OCI-LY7 (cell line): ENCODE results near the gene NUP93. TPM values are rescaled to one million over a fixed set of nuclear protein-coding genes. Genes with fewer than 3 reads are reported as not detected.

ENCODE experiments used
- BruUV-seq: library from RNA; stranded (reverse); fragments of 400-500 nt; replicated peaks from 2 replicates; lab custom pipeline; 2021; lab: Mats Ljungman, UMichigan
- CTCF ChIA-PET: fragments of 300-600 bp; sonication (Branson Sonifier 250); formaldehyde crosslinking; loops from one replicate; lab custom pipeline; 2022; ENCODE audit warnings: antibody characterized with exemption; ENCODE audit not compliant: unreplicated experiment; lab: Charles Lee
- POLR2A ChIA-PET: fragments of 300-600 bp; sonication (Branson Sonifier 250); formaldehyde crosslinking; loops from one replicate; lab custom pipeline; 2022; ENCODE audit warnings: antibody characterized with exemption; lab: Charles Lee
- DNase-seq: peaks from one replicate; pipeline ENCODE4 v3.0.0-alpha.2; 2015; ENCODE audit warnings: low spot score
- H2AFZ ChIP-seq: fragments of 200-600 bp; sonication (generic), shearing (Covaris generic); 2 replicates; pipeline ENCODE4 v1.6.1; 2014; ENCODE audit warnings: mild to moderate bottlenecking, antibody characterized with exemption, low read length, moderate library complexity
- H3K27ac ChIP-seq: fragments of 200-600 bp; sonication (generic); 2 replicates; pipeline ENCODE4 v1.5.1; 2014; ENCODE audit warnings: mixed run types, low read depth, mild to moderate bottlenecking, moderate library complexity, low read length, inconsistent platforms; ENCODE audit not compliant: poor library complexity, severe bottlenecking
- H3K36me3 ChIP-seq: fragments of 200-600 bp; sonication (generic); 2 replicates; pipeline ENCODE4 v1.6.1; 2014; ENCODE audit warnings: mild to moderate bottlenecking, antibody characterized with exemption, low read length, moderate library complexity, mixed read lengths; ENCODE audit not compliant: insufficient read depth
- H3K4me1 ChIP-seq: fragments of 200-600 bp; sonication (generic); 2 replicates; pipeline ENCODE4 v1.5.1; 2014; ENCODE audit warnings: mild to moderate bottlenecking, low read length; ENCODE audit not compliant: insufficient read depth, poor library complexity, severe bottlenecking
- H3K4me2 ChIP-seq: fragments of 200-600 bp; sonication (generic); 2 replicates; pipeline ENCODE4 v1.6.1; 2014; ENCODE audit warnings: mild to moderate bottlenecking, low read length
- H3K4me3 ChIP-seq: fragments of 200-600 bp; sonication (generic); 2 replicates; pipeline ENCODE4 v1.5.1; 2014; ENCODE audit warnings: mild to moderate bottlenecking, low read depth, low read length; ENCODE audit not compliant: poor library complexity, severe bottlenecking
- H3K79me2 ChIP-seq: fragments of 200-600 bp; sonication (generic); 2 replicates; pipeline ENCODE4 v1.6.1; 2016; ENCODE audit warnings: low read depth, mild to moderate bottlenecking, low read length, moderate library complexity, mixed read lengths; ENCODE audit not compliant: insufficient read depth
- H3K9me2 ChIP-seq: fragments of 200-600 bp; sonication (generic); 2 replicates; pipeline ENCODE4 v1.6.1; 2016; ENCODE audit warnings: mild to moderate bottlenecking, low read length, mixed read lengths; ENCODE audit not compliant: insufficient read depth
- H3K9me3 ChIP-seq: fragments of 200-600 bp; sonication (generic); 2 replicates; pipeline ENCODE4 v1.6.1; 2014; ENCODE audit warnings: mild to moderate bottlenecking, mixed run types, low read length, mixed read lengths
- H4K20me1 ChIP-seq: fragments of 200-600 bp; sonication (generic); 2 replicates; pipeline ENCODE4 v1.6.1; 2014; ENCODE audit warnings: mild to moderate bottlenecking, antibody characterized with exemption, low read length, moderate library complexity, mixed read lengths; ENCODE audit not compliant: insufficient read depth
- EZH2phosphoT487 ChIP-seq: fragments of 200-600 bp; sonication (generic); IDR thresholded peaks from 2 replicates; pipeline ENCODE4 v1.6.1; 2018; ENCODE audit warnings: low read depth, borderline replicate concordance, mild to moderate bottlenecking, mixed run types, antibody characterized with exemption, low read length, moderate library complexity, mixed read lengths
- intact Hi-C: fragments of 100-400 bp; cut with micrococcal nuclease; formaldehyde crosslinking; loops from one replicate; pipeline ENCODE4 v1.10.0; 2022; ENCODE audit not compliant: unreplicated experiment
- total RNA-seq, 2 experiments: library from RNA; depleted of rRNA in 1 of 2; stranded (reverse); fragments of >200 nt in 1 of 2; shearing (Covaris generic) in 1 of 2; gene quantifications; 2 replicates each; pipeline ENCODE4 v1.2.3, GENCODE V29; 2014 to 2022
- TF ChIP-seq, protein P1 (sequence below): fragments of 200-600 bp; sonication (generic); conservative IDR thresholded peaks from 2 replicates; pipeline ENCODE4 v1.5.1; 2014; ENCODE audit warnings: mild to moderate bottlenecking, antibody characterized with exemption, low read length, moderate library complexity, mixed read lengths

The NUP93 gene
- total RNA-seq, 2 experiments from 2014 or later, result 119 to 183 TPM

DNA sequence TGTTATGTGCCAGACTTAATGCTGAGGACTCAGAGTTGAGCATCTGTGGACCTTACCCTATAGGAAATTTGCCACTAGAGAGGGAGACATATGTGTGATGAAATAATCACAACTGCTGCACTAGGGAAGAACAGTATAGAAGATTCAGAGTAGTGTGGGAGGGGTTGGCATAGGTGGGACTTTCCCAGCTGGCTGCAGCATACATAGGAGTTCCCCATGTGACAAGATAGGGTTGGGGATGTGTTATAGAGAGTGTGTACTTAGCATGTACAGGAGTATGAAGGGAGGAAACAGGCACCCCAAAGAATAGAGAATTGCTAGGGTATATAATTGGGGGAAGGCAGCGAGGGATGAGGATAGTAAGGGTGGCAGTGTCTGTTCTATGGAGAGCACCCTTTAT, 2.9 kb downstream of the NUP93 start:
- H3K4me3 ChIP-seq, result peak overlapping the region; percentile 92
- no peak overlapping the region for H3K27ac ChIP-seq
- no peaks in the 10 kb centered on the region; the same call in 1 of the 2 replicates for H3K9me3 ChIP-seq
- CTCF ChIA-PET, result interaction anchor here (0.6 kb wide), 1 partner anchor 77 kb away, joined by 3 read pairs; no protein-coding TSS in a partner anchor
- peaks cover 13% of the 10 kb centered on the region; the same call in 1 of the 2 replicates for H4K20me1 ChIP-seq
- DNase-seq, result no peak
- H3K4me2 ChIP-seq, result peak overlapping the region; percentile 81
- no TSS peak for BruUV-seq
- H3K4me1 ChIP-seq, result peaks cover 60% of the 10 kb centered on the region
- intact Hi-C loops, result no loop called here
- POLR2A ChIA-PET, result interaction anchor here (0.6 kb wide), 1 partner anchor 23 kb away, joined by 4 read pairs; no protein-coding TSS in a partner anchor
- no peak overlapping the region for H2AFZ ChIP-seq
- TF ChIP-seq, protein P1, sequence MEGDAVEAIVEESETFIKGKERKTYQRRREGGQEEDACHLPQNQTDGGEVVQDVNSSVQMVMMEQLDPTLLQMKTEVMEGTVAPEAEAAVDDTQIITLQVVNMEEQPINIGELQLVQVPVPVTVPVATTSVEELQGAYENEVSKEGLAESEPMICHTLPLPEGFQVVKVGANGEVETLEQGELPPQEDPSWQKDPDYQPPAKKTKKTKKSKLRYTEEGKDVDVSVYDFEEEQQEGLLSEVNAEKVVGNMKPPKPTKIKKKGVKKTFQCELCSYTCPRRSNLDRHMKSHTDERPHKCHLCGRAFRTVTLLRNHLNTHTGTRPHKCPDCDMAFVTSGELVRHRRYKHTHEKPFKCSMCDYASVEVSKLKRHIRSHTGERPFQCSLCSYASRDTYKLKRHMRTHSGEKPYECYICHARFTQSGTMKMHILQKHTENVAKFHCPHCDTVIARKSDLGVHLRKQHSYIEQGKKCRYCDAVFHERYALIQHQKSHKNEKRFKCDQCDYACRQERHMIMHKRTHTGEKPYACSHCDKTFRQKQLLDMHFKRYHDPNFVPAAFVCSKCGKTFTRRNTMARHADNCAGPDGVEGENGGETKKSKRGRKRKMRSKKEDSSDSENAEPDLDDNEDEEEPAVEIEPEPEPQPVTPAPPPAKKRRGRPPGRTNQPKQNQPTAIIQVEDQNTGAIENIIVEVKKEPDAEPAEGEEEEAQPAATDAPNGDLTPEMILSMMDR, result no peak
- no peak for TF ChIP-seq EZH2phosphoT487
- peaks cover 78% of the 10 kb centered on the region for H3K79me2 ChIP-seq
- H3K9me2 ChIP-seq, result no peaks in the 10 kb centered on the region
- peaks cover 32% of the 10 kb centered on the region for H3K36me3 ChIP-seq

DNA sequence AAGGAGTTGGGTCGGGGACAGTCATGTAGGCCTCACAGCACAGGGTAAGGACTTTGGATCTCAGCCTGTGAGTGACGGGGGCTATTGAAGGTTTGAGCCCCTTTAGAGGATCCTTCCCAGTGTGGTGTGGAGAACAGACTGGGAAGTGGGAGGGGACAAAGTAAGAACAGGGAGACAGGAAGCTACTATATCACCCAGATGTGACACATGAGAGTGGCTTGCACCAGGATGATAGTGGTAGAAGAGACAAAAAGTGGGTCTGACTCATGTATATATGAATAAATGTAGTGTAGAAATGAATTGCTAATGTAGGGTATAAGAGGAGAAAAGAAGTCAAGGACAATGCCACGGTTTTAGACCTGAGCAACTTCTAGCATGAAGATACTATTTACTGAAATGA, 4.5 kb downstream of the NUP93 start:
- Histone ChIP-seq H3K4me3 (no peak overlapping the region), H3K9me2 (no peaks in the 10 kb centered on the region), H3K4me1 (peaks cover 52% of the 10 kb centered on the region), H3K4me2 (no peak overlapping the region), H3K79me2 (peaks cover 88% of the 10 kb centered on the region), H3K9me3 (no peaks in the 10 kb centered on the region), H2AFZ (no peak overlapping the region), H4K20me1 (peaks cover 13% of the 10 kb centered on the region; the same call in 1 of the 2 replicates), H3K36me3 (peaks cover 43% of the 10 kb centered on the region), H3K27ac (no peak overlapping the region)
- ChIA-PET CTCF (no interaction called here), POLR2A (interaction anchor here (0.7 to 1.3 kb wide), 3 partner anchors 54 to 111 kb away, joined by 3 read pairs; no protein-coding TSS in a partner anchor)
- DNase-seq, result no peak
- intact Hi-C loops, result no loop called here
- no peak for TF ChIP-seq EZH2phosphoT487
- TF ChIP-seq, protein P1, result no peak
- BruUV-seq, result no TSS peak

GRCh38 chr16:56736476-56736875, 6.5 kb downstream of the NUP93 start:
- no peak overlapping the region for H3K4me3 ChIP-seq
- no peak overlapping the region for H3K4me2 ChIP-seq
- peaks cover 43% of the 10 kb centered on the region for H3K36me3 ChIP-seq
- H2AFZ ChIP-seq, result no peak overlapping the region
- no peak for DNase-seq
- BruUV-seq, result no TSS peak
- H3K27ac ChIP-seq, result no peak overlapping the region
- TF ChIP-seq, protein P1, result no peak
- TF ChIP-seq EZH2phosphoT487, result no peak
- no peaks in the 10 kb centered on the region for H3K9me2 ChIP-seq
- peaks cover 13% of the 10 kb centered on the region; the same call in 1 of the 2 replicates for H4K20me1 ChIP-seq
- ChIA-PET POLR2A (no interaction called here), CTCF (no interaction called here)
- intact Hi-C loops, result no loop called here
- H3K4me1 ChIP-seq, result peaks cover 43% of the 10 kb centered on the region
- peaks cover 81% of the 10 kb centered on the region for H3K79me2 ChIP-seq
- no peaks in the 10 kb centered on the region for H3K9me3 ChIP-seq
